ENCODE data around the gene RCBTB1. TPM values are rescaled to one million over a fixed set of nuclear protein-coding genes. Genes with fewer than 3 reads are reported as not detected.

Gene RCBTB1
- total RNA-seq: 18.6 and 22.0 TPM in 2 replicates

DNA sequence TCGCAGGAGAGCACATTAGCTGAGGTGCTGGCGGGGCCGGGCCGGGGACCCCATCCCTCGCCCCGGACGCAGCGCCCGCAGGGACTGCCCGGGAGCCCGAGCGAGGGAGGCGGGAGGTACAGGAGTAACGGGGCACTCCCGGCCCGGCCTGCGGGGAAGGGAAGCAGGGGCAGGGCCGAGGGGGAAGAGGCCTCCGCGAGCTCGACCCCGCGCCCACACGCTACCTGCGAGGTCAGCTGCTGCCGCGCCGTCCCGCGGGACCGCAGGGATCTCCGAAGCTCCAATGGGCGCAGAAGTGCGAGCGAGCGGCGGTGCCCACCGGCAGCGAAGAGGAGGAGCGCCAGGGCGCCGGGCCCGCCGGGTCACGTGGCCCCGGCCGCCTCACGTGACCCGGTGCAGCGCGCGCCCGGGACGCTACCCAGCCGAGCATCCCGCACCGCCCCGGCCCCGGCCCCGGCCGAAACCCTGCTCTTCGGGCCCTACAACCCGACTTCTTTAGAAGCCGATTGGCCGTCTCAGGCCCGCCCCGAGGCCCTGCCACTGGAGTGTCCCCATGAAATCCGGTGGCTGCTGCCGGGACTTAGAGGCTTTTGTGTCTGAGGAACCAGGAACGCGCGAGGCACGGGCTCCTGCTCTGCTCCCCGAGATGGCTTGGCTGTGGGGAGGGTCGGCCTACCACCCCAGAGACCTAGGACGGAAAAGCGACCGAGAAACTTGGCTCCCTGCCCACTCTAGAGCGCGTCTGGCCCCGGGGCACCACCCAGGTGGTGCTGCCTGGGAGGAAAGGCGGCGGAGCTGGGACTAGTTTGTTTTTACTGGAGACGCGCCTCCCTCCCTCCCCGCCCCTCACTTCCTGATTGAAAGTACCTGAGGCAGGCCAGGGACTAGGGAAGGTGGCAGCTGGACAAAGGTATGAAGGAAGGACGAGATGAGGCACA lies at the start of gene RCBTB1:
TSS of gene RCBTB1 (minus strand) at position 339 of the 938 bp plus-strand sequence. CDS start 18,279 bp downstream, outside the sequence.

GRCh38 chr13:49627831-49628652 lies 42.7 kb upstream of the RCBTB1 start, which contains the start of gene ARL11:
Gene ARL11, plus strand, starts transcription at chr13:49628507. Its CDS starts 1,941 bp downstream, at chr13:49630448.

DNA sequence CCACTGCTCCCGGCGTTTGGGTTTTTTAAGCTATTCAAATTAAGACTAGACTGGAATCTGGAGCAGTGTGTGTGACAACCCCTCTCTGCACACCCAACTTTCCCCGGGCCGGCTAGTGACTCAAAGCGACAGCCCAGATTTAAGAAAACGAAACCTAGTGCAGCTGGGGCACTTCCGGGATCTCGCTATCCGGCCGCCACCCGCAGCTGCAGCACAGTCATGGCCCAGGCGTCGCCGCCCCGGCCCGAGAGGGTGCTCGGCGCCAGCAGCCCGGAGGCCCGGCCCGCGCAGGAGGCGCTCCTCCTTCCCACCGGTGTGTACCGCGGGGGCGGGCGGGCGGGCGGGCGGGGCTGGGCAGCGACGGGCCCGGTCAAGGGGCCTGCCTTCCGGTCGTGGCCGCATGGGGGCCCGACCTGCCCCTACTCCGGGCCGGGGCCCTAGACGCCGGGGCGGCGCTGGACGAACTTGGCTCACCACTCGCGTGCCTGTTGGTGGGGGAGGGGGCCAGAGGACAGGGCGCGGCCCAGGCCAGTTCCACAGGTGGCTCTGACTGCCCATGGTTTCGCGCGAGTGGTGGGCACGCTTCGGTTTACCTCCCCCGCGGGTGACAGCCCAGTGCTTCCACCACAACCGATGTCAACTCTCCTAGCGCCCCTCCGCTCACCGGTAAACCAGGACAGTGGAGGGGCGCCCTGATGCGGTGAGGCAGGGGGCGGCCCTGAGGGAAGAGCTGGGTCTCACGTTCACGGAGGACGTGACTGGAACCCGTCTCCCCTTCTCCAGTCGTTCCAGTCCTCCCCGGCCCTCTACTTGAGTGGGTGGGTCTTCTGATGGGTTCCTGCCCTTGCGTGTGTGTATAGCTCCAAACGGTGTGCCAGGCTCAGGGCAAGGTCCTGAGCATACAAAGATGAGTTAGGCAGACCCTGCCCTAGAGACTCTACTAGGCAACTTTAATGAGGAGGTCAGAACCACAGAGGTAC lies 89.3 kb downstream of the RCBTB1 start, which contains the start of gene PHF11:
TSS of gene PHF11 (plus strand) at position 171 of the 980 bp plus-strand sequence. CDS start at position 220, 49 bp downstream.

Other genes with a start within 250 kb of the RCBTB1 start
- gene CAB39L, start 141.5 kb downstream of the RCBTB1 start, total RNA-seq: 4.7 and 5.8 TPM in 2 replicates
- 4.5 and 8.3 TPM in 2 replicates for gene SETDB2, start 141.3 kb downstream of the RCBTB1 start, total RNA-seq
- gene PHF11, start 89.6 kb downstream of the RCBTB1 start, total RNA-seq: 13.0 and 13.6 TPM in 2 replicates
- 0.25 and 1.1 TPM in 2 replicates for gene ARL11, start 42.9 kb upstream of the RCBTB1 start, total RNA-seq
- gene EBPL, start 105.9 kb upstream of the RCBTB1 start, total RNA-seq: 38.5 and 55.9 TPM in 2 replicates
- gene KPNA3, start 207.1 kb upstream of the RCBTB1 start, total RNA-seq: 25.6 and 50.3 TPM in 2 replicates

Measured in bladder microvascular endothelial cell (primary cell).